Right cardiac atrium (tissue), 5 donors: ENCODE results near the gene YPEL2. TPM values are rescaled to one million over a fixed set of nuclear protein-coding genes. Genes with fewer than 3 reads are reported as not detected.

ENCODE experiments used
- ATAC-seq, 2 donors: fragments of 200-7000 bp; cut with Tn5 transposase; one replicate each; pipeline versions ENCODE4 v1.8.0 to v1.9.1; 2020; ENCODE audit warnings: moderate library complexity in 2 of 2, mild to moderate bottlenecking in 1 of 2
- DNase-seq, 3 donors: peaks; one replicate each; pipeline ENCODE4 v3.0.0-alpha.2; 2020
- H3K27ac ChIP-seq: one replicate; pipeline ENCODE4 v1.5.1; 2013; ENCODE audit warnings: mild to moderate bottlenecking, low read length, control low read depth, moderate library complexity
- H3K27me3 ChIP-seq: one replicate; pipeline ENCODE4 v1.6.1; 2013; ENCODE audit not compliant: control insufficient read depth, insufficient read depth
- H3K4me1 ChIP-seq: one replicate; pipeline ENCODE4 v1.6.1; 2013; ENCODE audit warnings: low read length; ENCODE audit not compliant: control insufficient read depth, insufficient read depth
- H3K4me3 ChIP-seq: one replicate; pipeline ENCODE4 v1.5.1; 2013; ENCODE audit warnings: low read length, control low read depth
- H3K9me3 ChIP-seq: one replicate; pipeline ENCODE4 v1.6.1; 2013; ENCODE audit warnings: low read length; ENCODE audit not compliant: control insufficient read depth
- WGBS: extraction: QIAGEN DNeasy Blood & Tissue Kit; methylation state at CpG from one replicate; pipeline ENCODE4 v1.1.7; 2013; 5-methylcytosine and 5-hydroxymethylcytosine counted together
- intact Hi-C, 4 donors: fragments of 100-400 bp; cut with DNase I; formaldehyde crosslinking; loops; one replicate each; pipeline versions ENCODE4 v1.11.0 to v1.14.0; 2022 to 2023
- polyA plus RNA-seq: library from polyadenylated mRNA; stranded (reverse); fragments of 200-250 nt; gene quantifications from one replicate; pipeline ENCODE4 v1.2.3, GENCODE V29; 2013
- total RNA-seq, 4 donors: library from RNA; stranded (reverse); fragmentation: NEBNext Ultra II Directional; extraction: Animal tissue kit (Norgen Biotek cat#: 25700); gene quantifications; one replicate each; pipeline ENCODE4 v1.2.1, GENCODE V29; 2021
- donor health status: healthy with polysubstance abuse.
- donor health status: DM: no; HTN: yes; CAD: no.
- donor health status: DM: no; HTN: no; CAD: no.
- donor health status: DM: no; HTN: yes; CAD: no; lungs with severe emphysema.
- donor health status: DM: yes; HTN: yes; CAD: no.

YPEL2 gene
- total and polyA plus RNA-seq, 5 donors = 12.5 to 33.9 (median 23.1) TPM

DNA sequence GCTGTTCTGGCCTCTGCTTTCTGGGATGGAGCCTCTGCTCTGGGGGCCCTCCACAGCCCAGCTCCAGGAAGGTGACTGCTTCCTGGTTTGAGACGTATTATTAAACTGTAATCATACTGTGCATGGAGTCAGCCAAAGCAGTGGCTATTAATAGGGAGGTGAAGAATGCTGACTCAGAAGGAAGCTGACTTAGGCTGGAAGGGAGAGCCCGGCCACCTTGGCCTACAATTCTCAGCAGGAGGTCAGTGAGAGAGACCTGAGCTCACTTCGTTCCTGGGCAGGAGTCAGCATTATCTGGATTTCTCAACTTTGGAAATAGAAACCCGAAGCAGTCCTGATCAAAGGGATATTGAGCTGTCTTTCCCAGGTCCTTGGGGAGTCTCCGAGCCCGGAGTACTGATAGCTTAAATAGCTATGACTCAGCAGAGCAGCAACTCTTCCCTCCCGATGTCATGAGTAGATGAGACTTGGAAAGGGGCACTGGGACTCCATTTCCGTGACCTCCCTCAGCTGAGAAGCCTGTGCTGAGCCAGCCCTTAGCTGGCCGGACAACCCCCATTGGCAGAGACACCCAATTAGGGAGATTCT is 91.8 kb downstream of the YPEL2 start:
- Histone ChIP-seq H3K9me3 (no peaks in the 10 kb centered on the region), H3K4me3 (no peak overlapping the region), H3K4me1 (peaks cover 23% of the 10 kb centered on the region), H3K27me3 (no peaks in the 10 kb centered on the region), H3K27ac (peak overlapping the region; percentile 78)
- DNase-seq (peak; percentile 49 to 62 (median 55)), ATAC-seq (peak; percentile 56 to 82)
- WGBS = 18% methylated on average over 9 of the region's 9 CpGs
- intact Hi-C loops = loop anchor here in 1 of 4 donors (10.0 kb wide), 1 partner anchor 88 kb away; the partner anchor contains the start of gene YPEL2

DNA sequence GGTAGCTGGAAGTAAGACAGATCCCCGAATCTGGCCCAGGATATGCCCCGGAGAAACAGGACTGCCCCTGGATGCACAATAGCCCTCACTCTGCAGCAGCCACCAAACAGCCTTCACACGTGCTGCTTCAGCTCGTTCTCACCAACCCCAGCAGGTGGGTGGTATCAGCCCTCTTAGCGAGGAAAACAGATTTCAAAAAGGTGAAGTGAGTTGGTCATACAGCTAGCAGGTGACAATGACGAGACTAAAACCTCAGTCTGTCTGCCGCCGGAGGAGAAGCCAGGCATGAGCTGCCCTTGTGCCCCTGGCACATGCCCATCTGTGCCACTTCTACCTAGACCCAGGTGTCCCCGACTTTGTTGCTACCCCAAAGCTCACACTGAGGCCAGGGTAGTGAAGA is 92.4 kb downstream of the YPEL2 start:
- no peaks in the 10 kb centered on the region for H3K27me3 ChIP-seq
- H3K4me3 ChIP-seq = no peak overlapping the region
- peak overlapping the region; percentile 78 for H3K27ac ChIP-seq
- ATAC-seq (no peak), DNase-seq (no peak)
- peaks cover 23% of the 10 kb centered on the region for H3K4me1 ChIP-seq
- H3K9me3 ChIP-seq = no peaks in the 10 kb centered on the region
- intact Hi-C loops = loop anchor here in 1 of 4 donors (10.0 kb wide), 1 partner anchor 89 kb away; the partner anchor contains the start of gene YPEL2
- 75% methylated on average over 9 of the region's 9 CpGs for WGBS

DNA sequence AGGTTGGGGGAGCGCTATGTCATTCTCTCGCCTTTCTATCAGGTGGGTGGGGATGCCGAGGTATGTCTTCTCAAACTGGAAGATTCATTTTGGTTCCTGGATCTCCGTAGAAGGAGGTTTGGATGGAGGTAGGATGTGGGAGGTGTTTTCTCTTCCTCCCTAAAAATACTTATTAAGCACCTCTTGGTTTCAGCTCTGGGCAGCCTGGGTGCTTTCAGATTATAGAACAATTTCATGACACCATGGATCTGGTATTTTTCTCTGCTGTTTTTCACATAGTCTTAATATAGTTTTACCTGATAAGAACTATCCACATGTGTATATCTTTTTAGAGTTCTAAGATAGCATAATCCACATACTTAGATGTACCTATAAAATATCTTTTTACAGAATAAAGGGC is 92.9 kb downstream of the YPEL2 start:
- WGBS = 72% methylated on average over 4 of the region's 4 CpGs
- Histone ChIP-seq H3K4me3 (no peak overlapping the region), H3K4me1 (peaks cover 23% of the 10 kb centered on the region), H3K9me3 (no peaks in the 10 kb centered on the region), H3K27ac (peak overlapping the region; percentile 98), H3K27me3 (no peaks in the 10 kb centered on the region)
- intact Hi-C loops = loop anchor here in 1 of 4 donors (10.0 kb wide), 1 partner anchor 90 kb away; the partner anchor contains the start of gene YPEL2
- peak in 1 of 2 donors; percentile 14 for ATAC-seq
- no peak for DNase-seq

DNA sequence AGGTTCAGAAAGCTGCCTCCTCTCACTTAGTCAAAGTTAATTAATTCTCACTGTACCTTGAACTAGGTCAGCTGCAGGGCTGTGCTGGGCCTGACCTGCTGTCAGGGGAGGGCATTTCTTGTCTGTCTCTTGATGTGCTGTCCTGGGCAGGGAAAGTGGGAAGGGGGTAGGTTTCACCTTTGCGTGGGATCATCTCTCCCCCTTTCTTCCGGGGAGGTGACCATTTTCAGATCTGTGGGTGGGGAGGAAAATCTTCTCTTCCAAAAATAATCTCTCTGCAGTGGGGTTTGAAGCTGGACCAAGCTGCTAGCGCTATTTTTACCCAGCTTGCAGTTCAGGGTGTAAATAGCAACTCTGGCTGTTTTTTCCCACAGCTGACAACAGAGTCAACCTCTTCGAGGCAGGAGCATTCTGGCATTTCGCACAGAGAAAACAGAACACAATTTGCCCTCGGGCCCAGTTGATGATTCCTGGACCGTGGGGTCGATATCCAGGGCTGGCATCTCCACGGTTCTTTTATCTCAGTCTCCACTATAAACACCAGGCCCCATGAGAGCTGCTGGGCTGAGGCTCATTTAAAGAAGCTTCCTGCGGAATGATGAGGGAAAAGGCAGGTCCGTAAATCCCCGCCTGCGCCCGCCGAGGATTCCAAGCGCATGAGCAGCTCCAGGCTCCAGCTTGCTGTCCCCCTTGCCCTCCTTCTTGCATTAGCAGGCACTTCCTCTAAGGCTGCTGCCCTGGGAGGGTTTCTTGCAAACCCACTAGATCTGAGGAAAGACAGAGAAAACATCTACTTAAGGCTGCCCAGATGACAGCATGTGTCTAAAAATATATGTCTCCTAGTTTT is 93.9 kb downstream of the YPEL2 start:
- H3K27me3 ChIP-seq = no peaks in the 10 kb centered on the region
- DNase-seq (peak; percentile 56 to 76 (median 75)), ATAC-seq (peak; percentile 54 to 68)
- intact Hi-C loops = loop anchor here in 1 of 4 donors (5.0 to 10.0 kb wide), 2 partner anchors 58 to 91 kb away; partner anchors contain the start of gene YPEL2
- no peaks in the 10 kb centered on the region for H3K9me3 ChIP-seq
- H3K4me3 ChIP-seq = no peak overlapping the region
- peak overlapping the region; percentile 98 for H3K27ac ChIP-seq
- peaks cover 23% of the 10 kb centered on the region for H3K4me1 ChIP-seq
- 11% methylated on average over 16 of the region's 16 CpGs for WGBS

GRCh38 chr17:59426031-59426430 is 94.6 kb downstream of the YPEL2 start:
- 66% methylated on average over 9 of the region's 9 CpGs for WGBS
- ATAC-seq (no peak), DNase-seq (no peak)
- intact Hi-C loops = loop anchor here in 1 of 4 donors (5.0 to 10.0 kb wide), 2 partner anchors 59 to 91 kb away; partner anchors contain the start of gene YPEL2
- no peak overlapping the region for H3K4me3 ChIP-seq
- H3K27ac ChIP-seq = peak overlapping the region; percentile 98
- peaks cover 23% of the 10 kb centered on the region for H3K4me1 ChIP-seq
- no peaks in the 10 kb centered on the region for H3K9me3 ChIP-seq
- H3K27me3 ChIP-seq = no peaks in the 10 kb centered on the region

- Histone ChIP-seq H3K4me3 (no peak overlapping the region), H3K9me3 (no peaks in the 10 kb centered on the region), H3K27me3 (no peaks in the 10 kb centered on the region), H3K4me1 (peaks cover 23% of the 10 kb centered on the region), H3K27ac (peak overlapping the region; percentile 62)
- peak; percentile 40 to 51 for ATAC-seq
- no peak for DNase-seq
- intact Hi-C loops = loop anchor here in 1 of 4 donors (5.0 to 10.0 kb wide), 2 partner anchors 60 to 93 kb away; partner anchors contain the start of gene YPEL2
- WGBS = 18% methylated on average over 5 of the region's 5 CpGs
Measured at GRCh38 chr17:59427425-59427921, 96.0 kb downstream of the YPEL2 start.

GRCh38 chr17:59427996-59428395 is 96.5 kb downstream of the YPEL2 start:
- Histone ChIP-seq H3K27ac (peak overlapping the region; percentile 40), H3K27me3 (no peaks in the 10 kb centered on the region), H3K4me3 (no peak overlapping the region), H3K4me1 (peaks cover 23% of the 10 kb centered on the region), H3K9me3 (no peaks in the 10 kb centered on the region)
- 37% methylated on average over 9 of the region's 9 CpGs for WGBS
- intact Hi-C loops = loop anchor here in 1 of 4 donors (5.0 to 10.0 kb wide), 2 partner anchors 61 to 93 kb away; partner anchors contain the start of gene YPEL2
- DNase-seq (no peak), ATAC-seq (peak in 1 of 2 donors; percentile 23)

DNA sequence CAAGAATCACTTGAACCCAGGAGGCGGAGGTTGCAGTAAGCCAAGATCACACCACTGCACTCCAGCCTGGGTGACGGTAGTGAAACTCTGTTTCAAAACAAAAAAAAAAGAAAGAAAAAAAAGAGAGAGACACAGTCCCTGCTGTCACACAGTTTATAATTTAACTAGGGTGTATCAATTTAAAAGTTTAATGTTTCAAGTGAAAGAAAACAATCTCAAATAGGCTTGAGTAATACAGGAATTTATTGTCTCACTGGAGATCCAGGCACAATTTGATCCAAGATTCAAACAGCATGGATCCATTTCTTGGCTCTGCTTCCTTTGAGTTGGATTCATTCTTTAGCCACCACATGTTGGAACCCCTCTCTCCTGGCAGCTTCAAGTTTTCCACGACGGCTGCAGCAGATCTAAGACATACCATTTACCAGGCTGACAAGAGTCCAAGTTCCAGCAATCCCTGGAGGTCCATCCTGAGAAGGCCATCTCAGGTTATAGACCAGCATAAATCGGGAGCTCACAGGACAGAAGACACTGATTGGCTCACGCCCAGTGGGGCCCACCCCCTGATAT is 97.5 kb downstream of the YPEL2 start:
- H3K9me3 ChIP-seq = no peaks in the 10 kb centered on the region
- DNase-seq = no peak

DNA sequence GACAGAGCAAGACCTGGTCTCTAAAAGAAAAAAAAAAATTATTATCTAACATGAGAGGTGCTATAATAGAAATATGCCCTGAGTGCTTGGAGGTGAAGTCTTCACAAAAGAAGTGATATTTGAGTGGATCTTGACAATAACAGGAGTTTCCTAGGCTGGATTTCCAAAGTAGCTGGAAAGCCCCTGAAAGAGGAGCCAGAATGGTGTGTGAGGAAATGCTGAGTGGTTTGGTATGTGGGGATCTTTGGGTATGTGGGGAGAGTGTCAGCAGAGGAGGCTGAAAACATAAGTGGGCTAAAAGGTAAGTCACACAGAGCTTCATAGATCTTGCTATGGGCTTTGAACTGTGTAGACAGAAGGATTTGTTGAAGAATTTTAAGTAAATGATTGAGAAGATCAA is 100.1 kb downstream of the YPEL2 start:
- intact Hi-C loops = loop anchor here in 1 of 4 donors (5.0 kb wide), 1 partner anchor 104 kb away; no protein-coding TSS in a partner anchor
- no peak for ATAC-seq
- no peak overlapping the region for H3K4me3 ChIP-seq
- H3K27me3 ChIP-seq = no peaks in the 10 kb centered on the region
- H3K27ac ChIP-seq = no peak overlapping the region
- DNase-seq = no peak
- H3K9me3 ChIP-seq = no peaks in the 10 kb centered on the region
- peaks cover 1% of the 10 kb centered on the region for H3K4me1 ChIP-seq

More for the DNA sequence above, 97.5 kb downstream of the YPEL2 start:
- H3K4me1 ChIP-seq = peaks cover 16% of the 10 kb centered on the region
- no peak for ATAC-seq
- H3K27ac ChIP-seq = no peak overlapping the region
- WGBS = 59% methylated on average over 6 of the region's 6 CpGs
- no peaks in the 10 kb centered on the region for H3K27me3 ChIP-seq
- H3K4me3 ChIP-seq = no peak overlapping the region
- intact Hi-C loops = loop anchor here in 1 of 4 donors (5.0 to 10.0 kb wide), 2 partner anchors 62 to 94 kb away; partner anchors contain the start of gene YPEL2

DNA sequence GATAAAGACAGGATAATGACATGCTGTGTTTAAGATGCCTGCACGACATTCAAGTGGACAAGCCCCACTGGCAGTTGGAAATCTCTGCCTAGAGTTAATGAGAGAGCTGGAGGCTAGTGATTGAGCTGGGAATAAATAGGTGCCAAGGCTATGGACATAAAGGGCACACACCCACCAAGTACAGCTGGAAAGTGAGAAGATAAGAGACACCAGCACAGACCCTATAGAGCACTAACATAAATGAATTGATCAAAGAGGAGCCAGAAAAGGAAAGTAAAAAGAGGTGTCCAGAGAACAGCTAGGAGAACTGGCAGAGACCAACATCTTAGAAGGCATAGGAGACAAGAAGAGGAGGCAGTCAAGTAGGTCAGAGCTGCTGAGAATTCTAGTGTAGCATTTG is 101.2 kb downstream of the YPEL2 start:
- H3K27me3 ChIP-seq = no peaks in the 10 kb centered on the region
- intact Hi-C loops = loop anchor here in 1 of 4 donors (5.0 kb wide), 1 partner anchor 105 kb away; no protein-coding TSS in a partner anchor
- no peak overlapping the region for H3K4me3 ChIP-seq
- H3K27ac ChIP-seq = no peak overlapping the region
- DNase-seq (no peak), ATAC-seq (no peak)
- H3K4me1 ChIP-seq = peaks cover under 1% of the 10 kb centered on the region
- 88% methylated on average over 1 of the region's 1 CpG for WGBS
- H3K9me3 ChIP-seq = no peaks in the 10 kb centered on the region
